ENCODE results near the gene PCSK1N.

The PCSK1N gene

DNA sequence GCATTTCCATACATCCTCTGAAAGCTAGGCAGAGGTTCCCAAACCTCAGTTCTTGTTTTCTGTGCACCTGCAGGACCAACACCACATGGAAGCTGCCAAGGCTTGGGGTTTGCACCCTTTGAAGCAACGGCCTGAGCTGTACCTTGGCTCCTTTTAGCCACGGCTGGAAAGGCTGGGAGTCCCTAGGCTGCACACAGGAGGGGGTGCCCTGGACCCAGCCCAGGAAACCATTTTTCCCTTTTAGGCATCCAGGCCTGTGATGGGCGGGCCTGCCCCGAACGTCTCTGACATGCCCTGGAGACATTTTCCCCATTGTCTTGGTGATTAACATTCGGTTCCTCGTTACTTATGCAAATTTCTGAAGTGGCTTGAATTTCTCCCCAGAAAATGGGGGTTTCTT, 17.4 kb upstream of the PCSK1N start:
- Histone ChIP-seq H3K14ac (ENCODE audit: low read length) (no peak overlapping the region), H3K9ac (ENCODE audit: low read length) (no peak overlapping the region), H3K23ac (ENCODE audit: low read length) (no peak overlapping the region), H2AFZ (ENCODE audit: insufficient read depth, low read length, poor library complexity) (no peak overlapping the region), H3K4ac (ENCODE audit: low read depth, low read length) (no peak overlapping the region), H3K27me3 (ENCODE audit: insufficient read depth, low read length) (no peaks in the 10 kb centered on the region), H3K4me1 (ENCODE audit: control insufficient read depth in 1 of 2, insufficient read depth in 2 of 2, low read length in 2 of 2) (no peaks in the 10 kb centered on the region), H2BK5ac (ENCODE audit: low read depth, low read length, poor library complexity) (no peak overlapping the region), H4K12ac (ENCODE audit: low read depth, low read length) (no peak overlapping the region), H2AK5ac (ENCODE audit: low read length) (no peak overlapping the region), H3K18ac (ENCODE audit: low read length) (no peak overlapping the region), H2BK120ac (ENCODE audit: insufficient read depth, low read length, poor library complexity) (no peak overlapping the region), H3K79me2 (ENCODE audit: control insufficient read depth, insufficient read depth, low read length, poor library complexity) (no peaks in the 10 kb centered on the region), H3K9me3 (ENCODE audit: insufficient read depth, low read depth, low read length) (no peaks in the 10 kb centered on the region), H3K27ac (ENCODE audit: low read depth, low read length) (no peak overlapping the region), H2BK12ac (ENCODE audit: low read length) (no peak overlapping the region), H3K79me1 (ENCODE audit: low read length) (no peaks in the 10 kb centered on the region), H3K4me2 (ENCODE audit: low read length) (no peak overlapping the region), H3K36me3 (ENCODE audit: control insufficient read depth in 1 of 2, insufficient read depth in 2 of 2, low read length in 2 of 2) (no peaks in the 10 kb centered on the region), H4K8ac (ENCODE audit: low read depth, low read length) (no peak overlapping the region), H3K4me3 (ENCODE audit: low read depth, low read length) (no peak overlapping the region), H4K91ac (ENCODE audit: low read depth, low read length) (no peak overlapping the region)
- DNase-seq = no peak
- WGBS (ENCODE audit: extremely low coverage, insufficient coverage, insufficient read length) = no CpG with 5 or more reads among the region's 7 CpGs

DNA sequence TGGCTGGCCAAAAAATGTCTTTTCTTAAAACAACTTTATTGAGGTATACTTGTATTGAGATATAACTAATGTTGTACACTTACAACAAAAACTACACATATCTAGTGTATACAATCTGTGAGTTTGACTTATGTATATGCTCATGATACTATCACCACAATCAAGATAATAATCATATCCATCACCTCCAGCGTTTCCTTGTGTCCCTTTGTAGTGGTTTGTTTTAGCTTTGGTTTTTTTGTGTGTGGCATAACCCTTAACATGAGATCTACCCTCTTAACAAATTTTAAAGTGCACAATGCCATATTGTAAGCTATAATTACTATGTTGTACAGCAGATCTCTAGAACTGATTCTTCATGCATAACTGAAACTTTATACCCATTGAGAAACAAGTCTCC, 13.4 kb upstream of the PCSK1N start:
- H2AFZ ChIP-seq (ENCODE audit: insufficient read depth, low read length, poor library complexity) = no peak overlapping the region
- H3K9ac ChIP-seq (ENCODE audit: low read length) = no peak overlapping the region
- no peak overlapping the region for H4K12ac ChIP-seq (ENCODE audit: low read depth, low read length)
- no peak overlapping the region for H3K27ac ChIP-seq (ENCODE audit: low read depth, low read length)
- H3K9me3 ChIP-seq (ENCODE audit: insufficient read depth, low read depth, low read length) = no peaks in the 10 kb centered on the region
- H3K4me2 ChIP-seq (ENCODE audit: low read length) = no peak overlapping the region
- H3K14ac ChIP-seq (ENCODE audit: low read length) = no peak overlapping the region
- H3K79me2 ChIP-seq (ENCODE audit: control insufficient read depth, insufficient read depth, low read length, poor library complexity) = no peaks in the 10 kb centered on the region
- H3K27me3 ChIP-seq (ENCODE audit: insufficient read depth, low read length) = no peaks in the 10 kb centered on the region
- DNase-seq = no peak
- H4K8ac ChIP-seq (ENCODE audit: low read depth, low read length) = no peak overlapping the region
- no peak overlapping the region for H2BK12ac ChIP-seq (ENCODE audit: low read length)
- no peaks in the 10 kb centered on the region for H3K36me3 ChIP-seq (ENCODE audit: control insufficient read depth in 1 of 2, insufficient read depth in 2 of 2, low read length in 2 of 2)
- no peaks in the 10 kb centered on the region for H3K79me1 ChIP-seq (ENCODE audit: low read length)
- WGBS (ENCODE audit: extremely low coverage, insufficient coverage, insufficient read length) = no CpG with 5 or more reads among the region's 1 CpG
- no peaks in the 10 kb centered on the region for H3K4me1 ChIP-seq (ENCODE audit: control insufficient read depth in 1 of 2, insufficient read depth in 2 of 2, low read length in 2 of 2)
- no peak overlapping the region for H2AK5ac ChIP-seq (ENCODE audit: low read length)
- H2BK5ac ChIP-seq (ENCODE audit: low read depth, low read length, poor library complexity) = no peak overlapping the region
- H2BK120ac ChIP-seq (ENCODE audit: insufficient read depth, low read length, poor library complexity) = no peak overlapping the region
- H3K4ac ChIP-seq (ENCODE audit: low read depth, low read length) = no peak overlapping the region
- no peak overlapping the region for H3K23ac ChIP-seq (ENCODE audit: low read length)
- H3K18ac ChIP-seq (ENCODE audit: low read length) = no peak overlapping the region
- no peak overlapping the region for H4K91ac ChIP-seq (ENCODE audit: low read depth, low read length)
- H3K4me3 ChIP-seq (ENCODE audit: low read depth, low read length) = no peak overlapping the region

DNA sequence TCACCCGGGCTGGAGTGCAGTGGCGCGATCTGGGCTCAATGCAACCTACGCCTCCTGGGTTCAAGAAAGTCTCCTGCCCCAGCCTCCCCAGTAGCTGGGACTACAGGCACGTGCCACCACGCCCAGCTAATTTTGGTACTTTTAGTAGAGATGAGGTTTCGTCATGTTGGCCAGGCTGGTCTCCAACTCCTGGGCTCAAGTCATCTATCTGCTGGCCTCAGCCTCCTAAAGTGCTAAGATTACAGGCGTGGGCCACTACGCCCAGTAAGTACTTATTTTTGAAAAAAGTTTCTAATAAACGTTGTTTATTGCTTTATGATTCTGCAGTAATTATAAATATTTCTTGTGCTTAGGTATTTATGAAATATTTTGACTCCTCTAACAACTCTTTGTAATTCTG, 4.3 kb upstream of the PCSK1N start:
- Histone ChIP-seq H3K23ac (ENCODE audit: low read length) (no peak overlapping the region), H3K27me3 (ENCODE audit: insufficient read depth, low read length) (no peaks in the 10 kb centered on the region), H3K14ac (ENCODE audit: low read length) (no peak overlapping the region), H3K79me1 (ENCODE audit: low read length) (no peaks in the 10 kb centered on the region), H3K79me2 (ENCODE audit: control insufficient read depth, insufficient read depth, low read length, poor library complexity) (no peaks in the 10 kb centered on the region), H3K4ac (ENCODE audit: low read depth, low read length) (no peak overlapping the region), H4K12ac (ENCODE audit: low read depth, low read length) (no peak overlapping the region), H3K4me2 (ENCODE audit: low read length) (no peak overlapping the region), H4K8ac (ENCODE audit: low read depth, low read length) (no peak overlapping the region), H2BK120ac (ENCODE audit: insufficient read depth, low read length, poor library complexity) (no peak overlapping the region), H2BK12ac (ENCODE audit: low read length) (no peak overlapping the region), H2BK5ac (ENCODE audit: low read depth, low read length, poor library complexity) (no peak overlapping the region), H3K9me3 (ENCODE audit: insufficient read depth, low read depth, low read length) (no peaks in the 10 kb centered on the region), H2AFZ (ENCODE audit: insufficient read depth, low read length, poor library complexity) (no peak overlapping the region), H3K4me1 (ENCODE audit: control insufficient read depth in 1 of 2, insufficient read depth in 2 of 2, low read length in 2 of 2) (peaks cover 0 to 5% of the 10 kb centered on the region in 2 experiments), H4K91ac (ENCODE audit: low read depth, low read length) (no peak overlapping the region), H3K36me3 (ENCODE audit: control insufficient read depth in 1 of 2, insufficient read depth in 2 of 2, low read length in 2 of 2) (no peaks in the 10 kb centered on the region), H3K9ac (ENCODE audit: low read length) (no peak overlapping the region), H2AK5ac (ENCODE audit: low read length) (no peak overlapping the region), H3K4me3 (ENCODE audit: low read depth, low read length) (no peak overlapping the region), H3K27ac (ENCODE audit: low read depth, low read length) (no peak overlapping the region), H3K18ac (ENCODE audit: low read length) (no peak overlapping the region)
- no peak for DNase-seq
- WGBS (ENCODE audit: extremely low coverage, insufficient coverage, insufficient read length) = no CpG with 5 or more reads among the region's 10 CpGs

DNA sequence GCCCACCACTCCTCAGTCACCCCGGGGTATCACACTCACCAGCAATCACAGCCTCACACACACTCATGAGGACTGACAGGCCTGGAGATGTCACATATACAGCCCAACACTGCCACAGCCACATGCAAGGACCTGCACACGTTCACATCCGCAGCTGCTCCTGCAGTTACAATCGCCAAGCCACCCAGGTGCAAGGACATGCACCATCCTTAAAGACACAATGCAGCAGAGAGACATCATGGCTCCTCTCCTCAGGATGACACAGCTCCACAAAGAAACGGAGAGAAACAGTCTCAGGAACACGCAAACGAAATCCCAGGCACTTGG, 1.1 kb downstream of the PCSK1N start:
- peaks cover 3 to 7% of the 10 kb centered on the region in 2 experiments for H3K36me3 ChIP-seq (ENCODE audit: control insufficient read depth in 1 of 2, insufficient read depth in 2 of 2, low read length in 2 of 2)
- no peak overlapping the region for H3K27ac ChIP-seq (ENCODE audit: low read depth, low read length)
- no peak overlapping the region for H2AFZ ChIP-seq (ENCODE audit: insufficient read depth, low read length, poor library complexity)
- no CpG with 5 or more reads among the region's 7 CpGs for WGBS (ENCODE audit: extremely low coverage, insufficient coverage, insufficient read length)
- no peak overlapping the region for H2AK5ac ChIP-seq (ENCODE audit: low read length)
- H3K23ac ChIP-seq (ENCODE audit: low read length) = no peak overlapping the region
- no peak overlapping the region for H3K14ac ChIP-seq (ENCODE audit: low read length)
- peaks cover 10 to 15% of the 10 kb centered on the region in 2 experiments for H3K4me1 ChIP-seq (ENCODE audit: control insufficient read depth in 1 of 2, insufficient read depth in 2 of 2, low read length in 2 of 2)
- H3K27me3 ChIP-seq (ENCODE audit: insufficient read depth, low read length) = peaks cover 14% of the 10 kb centered on the region
- H3K9ac ChIP-seq (ENCODE audit: low read length) = no peak overlapping the region
- no peak overlapping the region for H4K12ac ChIP-seq (ENCODE audit: low read depth, low read length)
- H3K9me3 ChIP-seq (ENCODE audit: insufficient read depth, low read depth, low read length) = peaks cover 2% of the 10 kb centered on the region
- no peak overlapping the region for H3K18ac ChIP-seq (ENCODE audit: low read length)
- DNase-seq = no peak
- no peak overlapping the region for H4K8ac ChIP-seq (ENCODE audit: low read depth, low read length)
- H3K4me2 ChIP-seq (ENCODE audit: low read length) = peak overlapping the region; percentile 82
- H3K79me2 ChIP-seq (ENCODE audit: control insufficient read depth, insufficient read depth, low read length, poor library complexity) = no peaks in the 10 kb centered on the region
- H3K4ac ChIP-seq (ENCODE audit: low read depth, low read length) = no peak overlapping the region
- no peak overlapping the region for H2BK5ac ChIP-seq (ENCODE audit: low read depth, low read length, poor library complexity)
- H3K4me3 ChIP-seq (ENCODE audit: low read depth, low read length) = peak overlapping the region; percentile 80
- H4K91ac ChIP-seq (ENCODE audit: low read depth, low read length) = no peak overlapping the region
- no peak overlapping the region for H2BK12ac ChIP-seq (ENCODE audit: low read length)
- H2BK120ac ChIP-seq (ENCODE audit: insufficient read depth, low read length, poor library complexity) = no peak overlapping the region
- H3K79me1 ChIP-seq (ENCODE audit: low read length) = no peaks in the 10 kb centered on the region
